Hepatocyte (in vitro differentiated cells): Measurements from ENCODE around the gene SYT8. TPM values are rescaled to one million over a fixed set of nuclear protein-coding genes. Genes with fewer than 3 reads are reported as not detected.

Experiments
- DNase-seq: peaks from one replicate; pipeline ENCODE4 v3.0.0-alpha.2; 2016; ENCODE audit warnings: low spot score
- H2AFZ ChIP-seq: fragments of 200-600 bp; sonication (generic); 2 replicates; pipeline ENCODE4 v1.6.0; 2016; ENCODE audit warnings: antibody characterized with exemption, mild to moderate bottlenecking
- H3K27ac ChIP-seq: fragments of 200-600 bp; sonication (generic); 2 replicates; pipeline ENCODE4 v1.5.1; 2016; ENCODE audit warnings: mild to moderate bottlenecking
- H3K27me3 ChIP-seq: fragments of 200-600 bp; sonication (generic); 2 replicates; pipeline ENCODE4 v1.6.1; 2016
- H3K36me3 ChIP-seq: fragments of 200-600 bp; sonication (generic); replicated peaks from 2 replicates; pipeline ENCODE4 v1.5.1; 2016; ENCODE audit warnings: low read depth; ENCODE audit not compliant: insufficient read depth
- H3K4me1 ChIP-seq: fragments of 200-600 bp; sonication (generic); 2 replicates; pipeline ENCODE4 v1.5.1; 2016; ENCODE audit warnings: mild to moderate bottlenecking, moderate library complexity; ENCODE audit not compliant: insufficient read depth
- H3K4me2 ChIP-seq: fragments of 200-600 bp; sonication (generic); 2 replicates; pipeline ENCODE4 v1.6.0; 2016
- H3K4me3 ChIP-seq: fragments of 200-600 bp; sonication (generic); 2 replicates; pipeline ENCODE4 v1.5.1; 2016; ENCODE audit warnings: mild to moderate bottlenecking
- H3K79me2 ChIP-seq: fragments of 200-600 bp; sonication (generic); 2 replicates; pipeline ENCODE4 v1.6.0; 2017; ENCODE audit warnings: mild to moderate bottlenecking
- H3K9me2 ChIP-seq: fragments of 200-600 bp; sonication (generic); replicated peaks from 2 replicates; pipeline ENCODE4 v1.6.0; 2017; ENCODE audit warnings: mild to moderate bottlenecking; ENCODE audit not compliant: insufficient read depth
- H3K9me3 ChIP-seq: fragments of 200-600 bp; sonication (generic); 2 replicates; pipeline ENCODE4 v1.5.1; 2016; ENCODE audit warnings: low read depth, mild to moderate bottlenecking
- H4K20me1 ChIP-seq: fragments of 200-600 bp; sonication (generic); 2 replicates; pipeline ENCODE4 v1.6.0; 2016; ENCODE audit warnings: mild to moderate bottlenecking; ENCODE audit not compliant: insufficient read depth, poor library complexity, severe bottlenecking
- EZH2 ChIP-seq: fragments of 200-600 bp; sonication (generic); IDR thresholded peaks from 2 replicates; pipeline ENCODE4 v1.6.1; 2016; ENCODE audit warnings: antibody characterized with exemption, mild to moderate bottlenecking, borderline replicate concordance
- EZH2phosphoT487 ChIP-seq: fragments of 200-600 bp; sonication (generic); IDR thresholded peaks from one replicate; pipeline ENCODE4 v1.6.1; 2018; ENCODE audit warnings: antibody characterized with exemption, mild to moderate bottlenecking, low read depth, moderate library complexity; ENCODE audit not compliant: unreplicated experiment, severe bottlenecking
- WGBS: methylation state at CpG from one replicate; pipeline ENCODE4 v1.1.6; 2016; ENCODE audit warnings: low lambda C conversion rate; ENCODE audit errors: missing lambda C conversion rate; 5-methylcytosine and 5-hydroxymethylcytosine counted together
- polyA plus RNA-seq: library from polyadenylated mRNA; unstranded; fragments of >200 nt; fragmentation: Nextera tagmentation; extraction: Ambion mirVana; gene quantifications from 2 replicates; pipeline ENCODE4 v1.2.1, GENCODE V29; 2016
- total RNA-seq: library from RNA; depleted of rRNA; stranded (reverse); fragments of >200 nt; gene quantifications from 2 replicates; pipeline ENCODE4 v1.2.3, GENCODE V29; 2014
- TF ChIP-seq, protein P1 (sequence below): fragments of 200-600 bp; sonication (generic); IDR thresholded peaks from 2 replicates; pipeline ENCODE4 v1.5.1; 2016; ENCODE audit warnings: antibody characterized with exemption, mild to moderate bottlenecking; ENCODE audit not compliant: poor library complexity

Gene SYT8
- total and polyA plus RNA-seq, 2 experiments from 2014 or later = 6.3 to 29.2 TPM

GRCh38 chr11:1807264-1807995 lies 27.4 kb upstream of the SYT8 start:
- no peak for TF ChIP-seq EZH2phosphoT487
- TF ChIP-seq, protein P1, sequence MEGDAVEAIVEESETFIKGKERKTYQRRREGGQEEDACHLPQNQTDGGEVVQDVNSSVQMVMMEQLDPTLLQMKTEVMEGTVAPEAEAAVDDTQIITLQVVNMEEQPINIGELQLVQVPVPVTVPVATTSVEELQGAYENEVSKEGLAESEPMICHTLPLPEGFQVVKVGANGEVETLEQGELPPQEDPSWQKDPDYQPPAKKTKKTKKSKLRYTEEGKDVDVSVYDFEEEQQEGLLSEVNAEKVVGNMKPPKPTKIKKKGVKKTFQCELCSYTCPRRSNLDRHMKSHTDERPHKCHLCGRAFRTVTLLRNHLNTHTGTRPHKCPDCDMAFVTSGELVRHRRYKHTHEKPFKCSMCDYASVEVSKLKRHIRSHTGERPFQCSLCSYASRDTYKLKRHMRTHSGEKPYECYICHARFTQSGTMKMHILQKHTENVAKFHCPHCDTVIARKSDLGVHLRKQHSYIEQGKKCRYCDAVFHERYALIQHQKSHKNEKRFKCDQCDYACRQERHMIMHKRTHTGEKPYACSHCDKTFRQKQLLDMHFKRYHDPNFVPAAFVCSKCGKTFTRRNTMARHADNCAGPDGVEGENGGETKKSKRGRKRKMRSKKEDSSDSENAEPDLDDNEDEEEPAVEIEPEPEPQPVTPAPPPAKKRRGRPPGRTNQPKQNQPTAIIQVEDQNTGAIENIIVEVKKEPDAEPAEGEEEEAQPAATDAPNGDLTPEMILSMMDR = no peak
- no peak for TF ChIP-seq EZH2
- Histone ChIP-seq H3K36me3 (no peaks in the 10 kb centered on the region), H3K4me3 (no peak overlapping the region), H3K79me2 (no peaks in the 10 kb centered on the region), H4K20me1 (no peaks in the 10 kb centered on the region), H2AFZ (no peak overlapping the region), H3K4me1 (peaks cover 6% of the 10 kb centered on the region), H3K27ac (no peak overlapping the region), H3K4me2 (peak overlapping the region; percentile 62), H3K9me2 (no peaks in the 10 kb centered on the region), H3K9me3 (no peaks in the 10 kb centered on the region), H3K27me3 (no peaks in the 10 kb centered on the region)
- 49% methylated on average over 14 of the region's 14 CpGs for WGBS
- DNase-seq = peak; percentile 37

- no peaks in the 10 kb centered on the region for H3K27me3 ChIP-seq
- DNase-seq = no peak
- H3K4me3 ChIP-seq = no peak overlapping the region
- no peaks in the 10 kb centered on the region for H4K20me1 ChIP-seq
- no peak for TF ChIP-seq EZH2phosphoT487
- TF ChIP-seq, protein P1 = no peak
- TF ChIP-seq EZH2 = no peak
- 88% methylated on average over 10 of the region's 10 CpGs for WGBS
- no peaks in the 10 kb centered on the region for H3K36me3 ChIP-seq
- H3K79me2 ChIP-seq = no peaks in the 10 kb centered on the region
- H3K9me2 ChIP-seq = no peaks in the 10 kb centered on the region
- H2AFZ ChIP-seq = no peak overlapping the region
- peaks cover 6% of the 10 kb centered on the region for H3K4me1 ChIP-seq
- H3K9me3 ChIP-seq = no peaks in the 10 kb centered on the region
- H3K27ac ChIP-seq = no peak overlapping the region
- no peak overlapping the region for H3K4me2 ChIP-seq
Measured at GRCh38 chr11:1810761-1811160, 24.0 kb upstream of the SYT8 start.

- DNase-seq = no peak
- 86% methylated on average over 5 of the region's 5 CpGs for WGBS
- TF ChIP-seq EZH2 (no peak), EZH2phosphoT487 (no peak)
- TF ChIP-seq, protein P1 = no peak
Measured at GRCh38 chr11:1812274-1812673, 22.5 kb upstream of the SYT8 start.

More at GRCh38 chr11:1812274-1812673, 22.5 kb upstream of the SYT8 start:
- H3K4me3 ChIP-seq = no peak overlapping the region
- no peaks in the 10 kb centered on the region for H3K79me2 ChIP-seq
- H3K9me2 ChIP-seq = no peaks in the 10 kb centered on the region
- H4K20me1 ChIP-seq = no peaks in the 10 kb centered on the region
- H3K4me1 ChIP-seq = peaks cover 6% of the 10 kb centered on the region
- H3K27me3 ChIP-seq = no peaks in the 10 kb centered on the region
- no peaks in the 10 kb centered on the region for H3K36me3 ChIP-seq
- no peaks in the 10 kb centered on the region for H3K9me3 ChIP-seq
- H3K4me2 ChIP-seq = no peak overlapping the region
- H3K27ac ChIP-seq = no peak overlapping the region
- no peak overlapping the region for H2AFZ ChIP-seq
